OCI-LY7 (cell line): ENCODE results near the gene RHO.

Experiments used
- EZH2phosphoT487 ChIP-seq: fragments of 200-600 bp; sonication (generic); IDR thresholded peaks from 2 replicates; pipeline ENCODE4 v1.6.1; 2018; ENCODE audit warnings: low read depth, borderline replicate concordance, mild to moderate bottlenecking, mixed run types, antibody characterized with exemption, low read length, moderate library complexity, mixed read lengths
- TF ChIP-seq, protein P1 (sequence below): fragments of 200-600 bp; sonication (generic); conservative IDR thresholded peaks from 2 replicates; pipeline ENCODE4 v1.5.1; 2014; ENCODE audit warnings: mild to moderate bottlenecking, antibody characterized with exemption, low read length, moderate library complexity, mixed read lengths

DNA sequence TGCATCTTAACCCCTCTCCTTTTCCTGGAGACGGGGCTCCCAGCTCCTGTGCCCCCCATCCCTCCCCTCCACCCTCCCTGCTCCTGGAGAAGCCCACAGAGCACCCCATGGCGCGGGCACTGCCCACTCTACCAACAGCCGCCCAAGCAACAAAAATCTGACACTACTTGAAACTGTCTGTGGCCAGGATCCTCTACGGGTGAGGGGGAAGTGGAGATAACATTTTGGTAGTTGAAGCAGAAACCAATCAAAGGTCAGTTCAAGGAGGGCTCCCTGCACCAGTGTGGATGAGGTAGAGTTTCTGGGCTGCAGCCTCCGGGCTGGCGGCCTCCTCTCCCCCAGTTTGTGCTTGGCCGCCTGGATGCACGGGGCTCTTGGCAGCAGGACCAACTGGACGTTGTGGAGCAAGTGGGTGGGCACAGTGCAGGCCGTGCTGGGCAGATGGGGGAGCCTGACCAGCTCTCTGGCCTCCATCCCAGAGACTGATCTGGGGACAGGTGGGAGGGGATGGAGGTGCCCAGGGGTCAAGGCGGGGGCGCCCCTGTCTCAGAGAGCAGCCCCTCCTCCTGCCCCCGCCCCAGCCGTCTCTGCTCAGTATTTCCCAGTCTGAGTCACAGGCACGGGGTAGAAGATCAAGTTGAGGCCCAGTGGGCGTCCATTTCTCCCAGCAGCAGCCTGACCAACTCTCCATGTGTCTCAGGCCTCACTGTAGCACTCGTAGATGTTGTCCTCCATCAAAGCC, 27.3 kb downstream of the RHO start:
- TF ChIP-seq, protein P1, sequence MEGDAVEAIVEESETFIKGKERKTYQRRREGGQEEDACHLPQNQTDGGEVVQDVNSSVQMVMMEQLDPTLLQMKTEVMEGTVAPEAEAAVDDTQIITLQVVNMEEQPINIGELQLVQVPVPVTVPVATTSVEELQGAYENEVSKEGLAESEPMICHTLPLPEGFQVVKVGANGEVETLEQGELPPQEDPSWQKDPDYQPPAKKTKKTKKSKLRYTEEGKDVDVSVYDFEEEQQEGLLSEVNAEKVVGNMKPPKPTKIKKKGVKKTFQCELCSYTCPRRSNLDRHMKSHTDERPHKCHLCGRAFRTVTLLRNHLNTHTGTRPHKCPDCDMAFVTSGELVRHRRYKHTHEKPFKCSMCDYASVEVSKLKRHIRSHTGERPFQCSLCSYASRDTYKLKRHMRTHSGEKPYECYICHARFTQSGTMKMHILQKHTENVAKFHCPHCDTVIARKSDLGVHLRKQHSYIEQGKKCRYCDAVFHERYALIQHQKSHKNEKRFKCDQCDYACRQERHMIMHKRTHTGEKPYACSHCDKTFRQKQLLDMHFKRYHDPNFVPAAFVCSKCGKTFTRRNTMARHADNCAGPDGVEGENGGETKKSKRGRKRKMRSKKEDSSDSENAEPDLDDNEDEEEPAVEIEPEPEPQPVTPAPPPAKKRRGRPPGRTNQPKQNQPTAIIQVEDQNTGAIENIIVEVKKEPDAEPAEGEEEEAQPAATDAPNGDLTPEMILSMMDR: no peak
- TF ChIP-seq EZH2phosphoT487: no peak
